Body of pancreas (tissue), 4 donors: ENCODE measurements around the gene NHERF1.

Experiments
- POLR2A ChIP-seq, 3 donors: fragments of 450-650 bp; IDR thresholded peaks; one replicate each; pipeline ENCODE4 v1.6.1; 2016; ENCODE audit warnings: antibody characterized with exemption in 3 of 3, mild to moderate bottlenecking in 2 of 3
- TF ChIP-seq, protein P1 (sequence below), 7 experiments: fragments of 450-650 bp in 4 of 7; fragments of 200-600 bp in 3 of 7; sonication (generic) in 3 of 7; IDR thresholded peaks; one replicate each; pipeline ENCODE4 v1.5.1; 2016 to 2019; ENCODE audit warnings: antibody characterized with exemption in 7 of 7

- TF ChIP-seq, protein P1, sequence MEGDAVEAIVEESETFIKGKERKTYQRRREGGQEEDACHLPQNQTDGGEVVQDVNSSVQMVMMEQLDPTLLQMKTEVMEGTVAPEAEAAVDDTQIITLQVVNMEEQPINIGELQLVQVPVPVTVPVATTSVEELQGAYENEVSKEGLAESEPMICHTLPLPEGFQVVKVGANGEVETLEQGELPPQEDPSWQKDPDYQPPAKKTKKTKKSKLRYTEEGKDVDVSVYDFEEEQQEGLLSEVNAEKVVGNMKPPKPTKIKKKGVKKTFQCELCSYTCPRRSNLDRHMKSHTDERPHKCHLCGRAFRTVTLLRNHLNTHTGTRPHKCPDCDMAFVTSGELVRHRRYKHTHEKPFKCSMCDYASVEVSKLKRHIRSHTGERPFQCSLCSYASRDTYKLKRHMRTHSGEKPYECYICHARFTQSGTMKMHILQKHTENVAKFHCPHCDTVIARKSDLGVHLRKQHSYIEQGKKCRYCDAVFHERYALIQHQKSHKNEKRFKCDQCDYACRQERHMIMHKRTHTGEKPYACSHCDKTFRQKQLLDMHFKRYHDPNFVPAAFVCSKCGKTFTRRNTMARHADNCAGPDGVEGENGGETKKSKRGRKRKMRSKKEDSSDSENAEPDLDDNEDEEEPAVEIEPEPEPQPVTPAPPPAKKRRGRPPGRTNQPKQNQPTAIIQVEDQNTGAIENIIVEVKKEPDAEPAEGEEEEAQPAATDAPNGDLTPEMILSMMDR (IDR thresholded peaks at IDR 0.05), result no peak
- no peak for TF ChIP-seq POLR2A (IDR thresholded peaks at IDR 0.05)
Measured at GRCh38 chr17:74755533-74755932, 7.1 kb downstream of the NHERF1 start.
